ENCODE data around the gene WDR90. TPM values are rescaled to one million over a fixed set of nuclear protein-coding genes. Genes with fewer than 3 reads are reported as not detected.
A peak's percentile ranks its signal among the peaks of the same experiment; 100 is the strongest.

The WDR90 gene
- total and polyA plus RNA-seq, 2 of the 13 experiments (the other 11 are each of a cell fraction or from before 2014, with no cell fraction given) = 14.9 to 28.9 TPM

- Histone ChIP-seq H2AFZ (ENCODE audit: low read length) (no peak overlapping the region), H3K4me3 (replicated peaks in 1 of 3; ENCODE audit: insufficient read depth in 1 of 3, low read depth in 2 of 3, low read length in 3 of 3) (no peak overlapping the region), H3K4me1 (ENCODE audit: insufficient read depth, low read length) (peaks cover 26% of the 10 kb centered on the region), H3K27me3 (ENCODE audit: control insufficient read depth in 1 of 2, insufficient read depth in 2 of 2, low read length in 2 of 2) (no peaks in the 10 kb centered on the region; a peak in 1 of 5 replicates), H3K4me2 (ENCODE audit: low read depth, low read length) (no peak overlapping the region), H4K20me1 (ENCODE audit: insufficient read depth, low read length) (0 out of 2 replicates have a peak, but pooled peaks cover 3% of the 10 kb centered on the region), H3K79me2 (ENCODE audit: insufficient read depth, low read length) (peaks cover 18% of the 10 kb centered on the region), H3K9ac (ENCODE audit: insufficient read depth, low read depth, low read length) (no peak overlapping the region), H3K9me3 (ENCODE audit: low read length) (no peaks in the 10 kb centered on the region), H3K27ac (ENCODE audit: extremely low read length, insufficient read depth, low read length) (no peak overlapping the region), H3K36me3 (replicated peaks in 1 of 2; ENCODE audit: control insufficient read depth in 1 of 2, insufficient read depth in 2 of 2, low read length in 2 of 2) (peaks cover 11 to 20% of the 10 kb centered on the region in 2 experiments; a peak in 4 of 5 replicates)
- in situ Hi-C loops (cut with HindIII; ENCODE audit: extremely low pct_ligation_motif_present, low pct_unique_long_range_greater_than_20kb) (no loop called here), intact Hi-C loops (cut with micrococcal nuclease; ENCODE audit: unreplicated experiment) (no loop called here)
- CTCF ChIA-PET (ENCODE audit: low intra/inter-chr PET ratio, low total read pairs) = interaction anchor here (1.1 to 1.5 kb wide), 2 partner anchors 17 to 74 kb away, joined by 3 to 4 read pairs; partner anchors contain the start of gene RHOT2
- no TSS peak for BruUV-seq (replicated peaks)
- WGBS (ENCODE audit: low lambda C conversion rate) = 97% methylated on average over 45 of the region's 61 CpGs
- POLR2A ChIA-PET = no interaction called here
- no peak for ATAC-seq
- no peak for FAIRE-seq
- DNase-seq (ENCODE audit: low spot score) = no peak
- no peak for TF ChIP-seq DMTF1 (CRISPR knock-in tag; IDR thresholded peaks at IDR 0.05)
- TF ChIP-seq HNF1B (CRISPR knock-in tag; IDR thresholded peaks at IDR 0.05) = no peak
- no peak for TF ChIP-seq GABPA (IDR thresholded peaks at IDR 0.05; ENCODE audit: low read depth, low read length)
- TF ChIP-seq GABPA (CRISPR knock-in tag; IDR thresholded peaks at IDR 0.05; ENCODE audit: low read depth) = no peak
- no peak for TF ChIP-seq MTF1 (CRISPR knock-in tag; IDR thresholded peaks at IDR 0.05)
- TF ChIP-seq EEA1 (CRISPR knock-in tag; IDR thresholded peaks at IDR 0.05; ENCODE audit: borderline replicate concordance) = no peak
- no peak for TF ChIP-seq RFX1 (IDR thresholded peaks at IDR 0.05)
- TF ChIP-seq RFX5 (IDR thresholded peaks at IDR 0.05; ENCODE audit: low read depth, low read length) = no peak
- no peak for TF ChIP-seq AFF4 (CRISPR knock-in tag; IDR thresholded peaks at IDR 0.05)
- no peak for TF ChIP-seq DDIT3 (CRISPR knock-in tag; IDR thresholded peaks at IDR 0.05)
- TF ChIP-seq ZNF841 (CRISPR knock-in tag; IDR thresholded peaks at IDR 0.05; ENCODE audit: borderline replicate concordance) = no peak
- peak; percentile 60 for TF ChIP-seq AGO2 (optimal IDR thresholded peaks at IDR 0.05; ENCODE audit: low read depth, low read length)
- TF ChIP-seq RARA (CRISPR knock-in tag; IDR thresholded peaks at IDR 0.05) = no peak
- TF ChIP-seq SSRP1 (CRISPR knock-in tag; IDR thresholded peaks at IDR 0.05) = 0 out of 2 replicates have a peak, but pooled peaks have one; percentile 57
- no peak for TF ChIP-seq MXD4 (CRISPR knock-in tag; IDR thresholded peaks at IDR 0.05)
- TF ChIP-seq NBN (conservative IDR thresholded peaks at IDR 0.05) = no peak
- TF ChIP-seq FIP1L1 (IDR thresholded peaks at IDR 0.05; ENCODE audit: borderline replicate concordance, insufficient read depth, low read depth, low read length) = no peak
- TF ChIP-seq RBFOX2 (IDR thresholded peaks at IDR 0.05; ENCODE audit: low read depth, low read length) = peak; percentile 62
These were observed 36.0 kb downstream of the WDR90 start for GRCh38 chr16:684961-685696.
